ENCODE results near the gene GAB3.
"Not testable (repeated sequence)": the region's sequence is repeated elsewhere in the genome, so short reads cannot be mapped to it uniquely, and the experiment has no call there.

The GAB3 gene

DNA sequence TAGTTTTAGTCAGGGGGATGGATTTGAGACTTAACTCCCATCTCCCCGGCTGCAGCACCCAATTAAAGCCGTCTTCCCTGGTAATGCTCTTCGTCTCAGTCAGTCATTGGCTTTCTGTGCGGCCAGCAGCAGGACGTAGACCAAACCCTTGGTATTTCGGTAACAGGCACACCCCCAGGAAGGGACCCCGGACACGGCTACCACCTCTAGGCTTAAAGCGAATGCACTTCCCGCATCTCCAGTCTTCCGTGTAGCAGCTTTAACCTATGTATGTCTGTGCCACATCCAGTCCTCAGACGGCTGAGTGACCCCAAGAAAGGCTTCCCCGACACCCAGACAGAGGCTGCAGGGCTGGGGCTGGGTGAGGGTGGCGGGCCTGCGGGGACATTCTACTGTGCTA lies 96.0 kb downstream of the GAB3 start:
- no peak for DNase-seq

GRCh38 chrX:154654372-154654771 lies 96.5 kb downstream of the GAB3 start:
- DNase-seq: no peak

GRCh38 chrX:154653413-154653812 lies 97.5 kb downstream of the GAB3 start, which contains the start of gene CTAG2:
CTAG2 (minus strand) TSS chrX:154653579; CDS start chrX:154653515, 64 bp downstream.
- DNase-seq: not testable (repeated sequence)

GRCh38 chrX:154653048-154653401 lies 97.9 kb downstream of the GAB3 start:
- DNase-seq: no peak

DNA sequence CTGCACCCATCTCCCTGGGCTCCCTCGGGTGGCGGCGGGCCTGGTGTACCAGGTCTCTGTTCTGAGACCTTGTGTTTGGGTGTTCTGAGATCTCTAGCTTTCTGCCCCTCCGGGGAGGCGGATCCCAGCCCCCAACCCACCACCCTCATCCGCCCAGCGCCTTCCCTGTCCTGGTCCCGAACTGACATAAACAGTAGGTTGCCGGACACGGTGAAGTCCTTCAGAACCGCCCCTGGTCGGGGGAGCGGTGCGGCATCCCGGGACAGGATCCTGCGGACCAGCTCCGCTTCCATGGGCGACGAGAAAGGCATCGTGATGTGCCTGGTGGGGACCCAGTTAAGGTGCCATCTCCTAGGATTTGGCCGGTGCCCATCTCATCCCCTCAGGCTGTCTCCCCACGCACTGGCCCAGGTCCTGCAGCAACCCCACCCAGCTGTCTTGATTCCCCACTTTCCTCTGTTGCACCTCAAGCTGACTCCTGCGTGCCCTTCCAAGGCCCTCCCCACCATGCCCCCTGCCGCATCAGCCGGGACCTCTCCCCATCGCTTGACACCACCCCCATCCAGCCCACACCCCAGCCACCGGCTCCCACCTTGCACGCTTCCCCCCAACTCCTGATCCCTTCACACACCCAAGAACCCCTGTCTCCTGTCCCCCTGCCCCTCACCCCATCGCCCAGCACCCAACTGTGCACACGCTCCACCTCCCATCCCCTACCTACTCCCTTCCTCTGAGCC lies 98.4 kb downstream of the GAB3 start:
- no peak for DNase-seq

DNA sequence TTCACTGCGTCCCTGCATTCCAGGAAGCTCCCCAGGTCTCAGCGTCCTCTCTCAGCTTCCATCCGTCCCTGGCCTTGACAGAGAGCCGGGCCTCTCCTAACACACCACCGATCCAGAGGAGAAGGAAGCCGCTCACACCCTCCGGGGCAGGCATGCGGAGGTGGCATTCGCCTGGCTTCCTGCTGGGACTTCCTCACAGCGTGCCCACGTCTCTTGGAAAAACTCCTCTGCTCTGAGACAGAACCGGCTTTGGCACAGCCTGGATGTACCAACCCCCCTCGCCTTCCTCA lies 100.7 kb downstream of the GAB3 start:
- DNase-seq: no peak

GRCh38 chrX:154649503-154650220 lies 101.2 kb downstream of the GAB3 start:
- no peak for DNase-seq

DNA sequence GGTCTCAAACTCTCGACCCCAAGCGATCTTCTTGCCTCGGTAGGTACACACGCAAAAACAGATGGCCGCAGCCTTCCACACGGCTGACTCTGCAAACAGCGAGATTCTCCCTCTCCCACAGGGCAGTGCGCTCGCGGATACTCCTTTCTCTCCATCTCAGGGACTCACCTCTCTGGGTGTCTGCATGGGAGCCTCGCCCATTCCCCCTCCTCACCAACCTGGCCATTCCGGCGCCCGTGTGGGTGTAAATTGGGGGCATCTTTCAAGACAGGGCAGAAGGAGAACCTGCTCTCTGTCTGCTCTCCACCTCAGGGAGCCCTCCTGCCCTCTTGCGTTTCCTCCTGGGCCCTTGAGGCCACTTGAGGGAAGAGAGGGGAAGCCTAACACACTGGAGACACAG lies 101.9 kb downstream of the GAB3 start:
- DNase-seq: no peak

GRCh38 chrX:154645745-154646378 lies 105.0 kb downstream of the GAB3 start:
- DNase-seq: not testable (repeated sequence)

- DNase-seq: not testable (repeated sequence)
Measured at GRCh38 chrX:154643708-154644107, 107.2 kb downstream of the GAB3 start.

DNA sequence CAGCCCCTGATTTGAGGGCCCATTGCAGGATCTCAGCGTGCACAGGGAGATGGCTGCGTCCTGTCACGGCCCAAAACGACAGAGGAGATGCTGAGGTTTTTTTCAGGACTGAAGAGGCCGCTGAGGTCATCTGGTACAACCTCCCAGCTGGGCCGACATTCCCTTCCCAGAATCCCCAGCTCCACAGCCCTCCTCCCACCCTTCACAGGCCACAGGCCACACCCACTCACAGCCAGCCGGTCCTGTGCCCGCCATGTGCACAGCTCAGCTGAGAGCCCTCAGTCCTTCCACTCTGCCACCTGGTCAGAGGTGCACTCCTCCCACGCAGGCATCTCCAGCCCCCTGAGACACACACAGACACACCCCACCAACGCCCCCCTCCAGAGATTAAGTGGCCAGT lies 109.1 kb downstream of the GAB3 start:
- DNase-seq: not testable (repeated sequence)

- not testable (repeated sequence) for DNase-seq
Measured at GRCh38 chrX:154633661-154634060, 117.2 kb downstream of the GAB3 start.

GRCh38 chrX:154630949-154631348 lies 119.9 kb downstream of the GAB3 start:
- DNase-seq: not testable (repeated sequence)

- DNase-seq: not testable (repeated sequence)
Measured at GRCh38 chrX:154628960-154629359, 121.9 kb downstream of the GAB3 start.
